Daoy (cell line): ENCODE results near the gene DNAJB2. TPM values are rescaled to one million over a fixed set of nuclear protein-coding genes. Genes with fewer than 3 reads are reported as not detected.
"Not testable (repeated sequence)": the region's sequence is repeated elsewhere in the genome, so short reads cannot be mapped to it uniquely, and the experiment has no call there.

Experiments used
- DNase-seq: peaks from one replicate; pipeline ENCODE4 v3.0.0-alpha.2; 2015; ENCODE audit warnings: low read depth
- total RNA-seq: library from RNA; depleted of rRNA; stranded (reverse); fragments of >200 nt; shearing (Covaris generic); gene quantifications from 2 replicates; pipeline ENCODE4 v1.2.3, GENCODE V29; 2014

Gene DNAJB2
- total RNA-seq, 1 experiment from 2014 or later = 19.9 TPM

- DNase-seq = no peak
Measured at GRCh38 chr2:219285373-219285735, 6.2 kb downstream of the DNAJB2 start.

DNA sequence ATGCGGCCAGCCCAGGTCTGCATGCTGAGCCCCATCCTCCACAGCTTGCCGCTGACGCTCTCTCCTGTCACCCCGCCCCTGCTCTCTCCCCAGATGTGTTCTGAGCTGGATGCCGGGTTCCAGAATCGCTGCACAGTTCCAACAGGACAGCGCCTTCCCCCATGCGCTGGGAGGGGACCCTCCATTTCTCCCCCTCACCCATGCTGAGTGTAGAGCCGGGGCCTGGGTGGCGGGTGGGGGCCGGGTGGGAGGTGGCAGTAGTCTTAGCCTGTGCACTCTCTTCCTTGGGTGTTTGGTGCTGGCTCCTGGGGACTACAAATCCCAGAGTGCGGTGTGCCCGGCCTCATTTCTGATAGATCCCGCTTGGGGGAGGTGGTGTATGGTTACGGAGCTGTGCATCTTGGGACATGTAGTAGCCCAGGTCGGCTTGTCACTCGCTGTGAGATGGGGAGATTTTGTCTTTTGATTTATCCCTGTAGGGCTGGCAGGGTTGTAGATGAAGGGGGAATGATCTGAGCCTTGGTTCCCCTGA is 6.8 kb downstream of the DNAJB2 start:
- DNase-seq = no peak

GRCh38 chr2:219286436-219287115 is 7.4 kb downstream of the DNAJB2 start:
- DNase-seq = no peak

- DNase-seq = not testable (repeated sequence)
Measured at GRCh38 chr2:219287116-219287440, 7.9 kb downstream of the DNAJB2 start.

- DNase-seq = no peak
Measured at GRCh38 chr2:219287580-219288265, 8.6 kb downstream of the DNAJB2 start.

- DNase-seq = no peak
Measured at GRCh38 chr2:219289195-219289536, 10.0 kb downstream of the DNAJB2 start.

DNA sequence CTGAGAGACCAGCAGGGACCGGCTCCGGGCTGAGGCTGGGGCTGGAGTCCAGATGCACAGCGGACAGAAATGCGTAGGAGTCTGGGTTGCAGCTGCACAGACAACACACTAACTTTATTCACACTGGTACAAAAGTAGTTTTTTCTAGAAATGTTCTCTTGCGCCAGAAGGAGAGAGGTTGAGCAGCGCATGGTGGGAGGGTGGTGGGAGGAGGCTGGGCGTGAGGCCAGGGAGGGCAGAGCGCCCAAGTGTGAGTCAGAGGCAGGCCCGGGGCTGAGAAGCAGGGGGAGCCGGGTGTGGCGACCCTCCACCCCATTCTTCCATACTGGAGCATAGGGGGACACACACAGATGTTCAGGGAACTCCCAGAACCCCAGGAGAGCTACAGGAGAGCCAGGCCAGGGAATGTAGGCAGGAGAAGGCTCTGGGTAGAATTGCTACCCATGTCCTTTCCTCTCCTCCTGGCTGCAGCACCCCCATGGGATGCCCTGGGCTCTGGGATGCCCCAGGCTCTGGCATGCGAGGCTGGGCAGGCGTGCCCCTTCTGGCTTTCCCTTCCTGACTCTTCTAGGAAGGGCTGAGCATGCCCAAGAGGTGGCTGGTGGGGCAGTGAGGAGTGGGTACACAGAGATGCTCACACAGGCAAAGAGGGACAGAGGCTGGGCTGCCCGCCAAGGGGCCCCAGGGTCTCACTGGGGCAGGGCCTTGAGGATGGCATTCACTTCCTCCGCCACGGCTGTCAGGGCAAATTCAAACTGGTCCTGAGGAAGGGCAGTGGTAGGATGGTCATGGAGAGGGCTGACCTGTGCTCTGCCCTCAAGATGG is 10.6 kb downstream of the DNAJB2 start:
- peak; percentile 88 for DNase-seq

DNA sequence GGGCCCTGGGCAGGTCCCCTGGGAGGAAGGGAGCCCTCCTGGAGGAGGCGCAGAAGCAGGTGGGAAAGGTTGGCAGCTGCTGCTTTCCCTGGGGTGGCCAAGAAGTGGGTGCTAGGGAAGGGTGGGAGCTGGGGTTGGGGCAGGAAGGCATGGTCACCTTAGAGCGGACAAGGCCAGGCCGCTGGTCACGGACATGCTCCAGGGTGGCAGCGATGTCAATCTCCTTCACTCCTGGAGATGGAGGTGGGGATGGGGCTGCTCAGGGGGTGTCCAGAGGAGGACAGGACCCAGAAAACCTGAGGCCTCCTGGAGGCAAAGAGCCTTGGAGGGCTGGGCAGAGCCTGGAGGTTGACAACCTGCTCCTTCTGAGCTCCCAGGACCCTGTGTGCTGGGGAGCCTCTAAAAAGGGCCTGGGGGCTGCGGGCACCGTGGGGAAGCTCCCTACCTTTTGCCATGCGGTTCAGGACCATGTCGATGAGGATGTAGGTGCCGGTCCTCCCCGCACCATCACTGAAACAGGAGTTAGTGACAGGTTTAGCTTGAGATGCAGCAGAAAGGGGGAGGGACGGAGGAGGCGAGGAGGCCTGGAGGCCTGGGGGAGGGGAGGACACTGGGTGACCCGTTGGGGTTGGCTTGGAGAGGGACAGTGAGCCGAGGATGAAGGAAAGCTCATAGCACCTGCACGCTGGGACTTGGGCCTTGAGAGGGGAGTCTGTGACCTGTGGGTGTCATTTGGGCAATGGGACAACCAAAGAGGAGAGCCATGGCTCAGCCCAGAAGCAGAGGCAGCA is 11.4 kb downstream of the DNAJB2 start:
- DNase-seq = no peak

GRCh38 chr2:219291394-219291793 is 12.2 kb downstream of the DNAJB2 start:
- DNase-seq = no peak

- DNase-seq = no peak
Measured at GRCh38 chr2:219291910-219292490, 12.8 kb downstream of the DNAJB2 start.

GRCh38 chr2:219292616-219293015 is 13.4 kb downstream of the DNAJB2 start:
- DNase-seq = no peak

- no peak for DNase-seq
Measured at GRCh38 chr2:219293736-219294231, 14.6 kb downstream of the DNAJB2 start.

DNA sequence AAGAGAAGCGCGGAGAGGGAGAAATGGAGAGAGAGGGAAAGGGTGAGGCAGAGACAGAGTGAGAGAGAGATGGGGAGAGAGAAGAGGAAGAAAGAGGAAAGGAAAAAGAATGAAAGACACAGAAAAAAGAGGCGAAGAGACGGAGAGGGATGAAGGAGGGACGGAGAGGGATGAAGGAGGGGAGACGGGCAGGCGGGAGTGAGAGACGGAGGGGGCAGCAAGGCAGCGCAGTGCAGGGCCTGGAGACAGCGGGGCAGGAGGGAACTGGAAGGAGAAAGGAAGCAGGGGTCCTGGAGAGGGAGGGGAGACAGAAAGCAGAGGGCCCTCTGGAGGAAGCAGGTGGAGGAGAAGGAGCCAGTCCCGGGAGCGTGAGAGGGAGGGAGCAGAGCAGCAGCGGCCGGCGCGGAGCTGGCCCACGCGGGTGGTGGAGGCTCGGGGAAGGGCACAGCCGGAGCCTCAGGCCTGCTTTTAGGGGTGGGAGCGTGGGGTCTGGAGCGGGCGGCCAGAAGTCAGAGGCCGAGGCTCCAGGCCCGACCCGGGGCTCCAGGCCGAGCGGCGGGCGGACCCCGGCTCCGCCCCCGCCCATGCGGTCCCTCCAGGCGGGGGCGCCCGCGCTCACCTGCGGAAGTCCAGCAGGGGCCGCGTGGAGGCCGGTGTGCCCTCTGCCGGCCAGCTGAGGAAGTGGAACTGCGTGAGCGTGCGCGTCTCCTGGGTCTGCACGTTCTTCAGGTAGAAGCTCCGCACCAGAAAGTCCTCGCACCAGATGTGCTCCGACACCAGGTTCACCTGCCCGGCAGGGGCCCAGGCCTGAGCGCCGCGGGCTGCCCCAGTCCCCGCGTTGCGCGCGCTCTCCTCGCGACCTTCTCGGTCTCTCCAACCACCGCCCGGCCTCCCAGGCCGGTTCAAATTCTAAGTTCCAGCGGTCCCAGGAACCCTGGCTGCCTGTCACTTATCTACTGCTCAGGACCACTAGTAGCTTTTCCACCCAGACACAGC is 15.5 kb downstream of the DNAJB2 start:
- DNase-seq = peak; percentile 87

GRCh38 chr2:219296142-219296541 is 17.0 kb downstream of the DNAJB2 start:
- no peak for DNase-seq

DNA sequence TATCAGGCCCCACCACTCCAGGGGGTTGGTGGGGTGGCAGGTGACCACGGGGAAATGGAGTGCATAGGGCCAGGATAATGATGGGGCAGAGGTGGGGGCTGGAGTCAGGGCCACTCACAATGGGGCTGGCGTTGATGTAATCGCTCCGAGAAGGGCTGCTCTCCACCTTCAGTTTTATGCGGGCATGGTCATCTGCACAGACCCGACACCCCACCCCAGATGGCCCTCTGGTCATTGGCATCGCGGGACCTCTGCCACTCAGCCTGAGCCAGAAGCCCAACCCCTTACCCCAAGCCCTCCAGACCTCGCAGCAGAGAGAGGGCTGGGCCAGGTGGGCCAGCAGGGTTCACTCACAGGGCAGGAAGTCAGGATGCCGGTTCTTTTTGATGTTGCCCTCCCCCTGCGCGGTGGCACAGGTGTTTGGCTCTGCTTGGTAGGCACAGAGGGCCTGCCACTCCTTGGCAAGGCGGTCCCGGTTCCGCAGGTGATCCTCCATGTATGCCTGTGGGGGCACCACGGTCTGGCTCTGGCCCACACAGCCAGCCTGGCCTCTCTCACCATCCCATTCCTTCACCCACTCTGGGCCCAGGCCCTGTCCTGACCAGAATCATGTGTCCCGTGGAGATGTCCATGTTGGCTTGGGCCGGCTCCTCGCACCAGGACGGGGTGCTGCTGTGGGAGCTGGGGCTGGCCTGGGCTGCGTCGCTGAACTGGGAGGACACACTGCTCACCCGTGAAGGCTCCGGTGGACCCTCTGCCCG is 17.6 kb downstream of the DNAJB2 start:
- DNase-seq = no peak

GRCh38 chr2:219297766-219298456 is 18.7 kb downstream of the DNAJB2 start:
- DNase-seq = no peak

DNA sequence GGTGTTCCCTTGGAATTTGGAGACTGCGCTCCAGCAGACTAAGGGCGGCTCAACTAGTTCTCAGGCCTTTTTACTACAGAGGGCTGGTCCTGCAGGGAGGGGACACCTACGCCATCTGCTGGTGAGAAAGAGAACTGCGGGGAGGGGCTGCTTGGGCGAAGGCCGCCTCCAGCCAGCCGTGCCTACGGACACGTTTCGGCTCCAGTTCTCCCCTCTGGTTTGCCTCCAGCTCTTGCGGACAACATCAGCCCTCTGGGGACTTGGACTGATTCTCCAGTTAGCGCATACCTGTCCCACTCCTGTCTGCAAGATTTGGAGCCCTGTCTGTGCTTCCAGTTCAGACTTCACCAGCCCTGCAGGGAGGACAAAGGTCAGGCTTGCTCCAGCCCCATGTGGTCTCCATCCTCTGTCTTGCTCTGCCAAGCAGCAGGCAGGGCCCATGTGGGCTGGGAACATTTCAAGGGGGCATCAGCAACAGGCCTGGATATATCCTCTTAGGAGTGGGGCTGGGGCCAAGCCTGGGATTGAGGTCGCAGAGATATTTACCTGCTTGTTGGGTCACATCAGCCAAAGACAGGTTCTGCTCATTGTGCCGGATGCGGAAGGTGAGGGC is 19.7 kb downstream of the DNAJB2 start:
- peak; percentile 76 for DNase-seq

DNA sequence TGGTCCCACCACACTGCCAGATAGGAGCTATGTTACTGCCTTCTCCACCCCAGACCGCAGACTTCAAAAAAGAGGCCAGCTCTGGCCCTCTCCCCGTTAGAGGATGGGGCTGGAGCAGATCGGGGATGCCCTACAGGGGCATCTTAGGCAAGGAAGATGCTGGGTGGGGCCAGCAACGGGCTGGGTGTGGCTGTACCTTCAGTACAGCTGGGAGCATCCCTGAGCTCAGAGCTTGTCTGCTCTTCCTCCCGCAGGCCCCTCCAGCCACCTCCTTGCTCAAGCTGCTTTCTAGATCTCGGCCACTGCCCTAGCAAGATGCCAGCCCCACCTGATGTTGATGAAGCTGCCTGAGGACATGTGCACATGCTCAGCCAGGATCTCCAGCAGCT is 20.2 kb downstream of the DNAJB2 start:
- no peak for DNase-seq
